HG02840 (cell line): ENCODE results near the gene SMAD7.

Source experiments
- ATAC-seq: cut with Tn5 transposase; IDR thresholded peaks from one replicate; pipeline ENCODE4 v1.9.1; 2021; ENCODE audit warnings: mild to moderate bottlenecking, moderate library complexity, moderate number of reproducible peaks; ENCODE audit not compliant: unreplicated experiment, low FRiP score

The SMAD7 gene, protein sequence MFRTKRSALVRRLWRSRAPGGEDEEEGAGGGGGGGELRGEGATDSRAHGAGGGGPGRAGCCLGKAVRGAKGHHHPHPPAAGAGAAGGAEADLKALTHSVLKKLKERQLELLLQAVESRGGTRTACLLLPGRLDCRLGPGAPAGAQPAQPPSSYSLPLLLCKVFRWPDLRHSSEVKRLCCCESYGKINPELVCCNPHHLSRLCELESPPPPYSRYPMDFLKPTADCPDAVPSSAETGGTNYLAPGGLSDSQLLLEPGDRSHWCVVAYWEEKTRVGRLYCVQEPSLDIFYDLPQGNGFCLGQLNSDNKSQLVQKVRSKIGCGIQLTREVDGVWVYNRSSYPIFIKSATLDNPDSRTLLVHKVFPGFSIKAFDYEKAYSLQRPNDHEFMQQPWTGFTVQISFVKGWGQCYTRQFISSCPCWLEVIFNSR

GRCh38 chr18:48950536-48951447, at the start of gene SMAD7:
Gene SMAD7, minus strand, starts transcription at chr18:48950965. Its CDS starts 541 bp downstream, at chr18:48950424.
- ATAC-seq: no peak

GRCh38 chr18:48999569-48999968, 48.8 kb upstream of the SMAD7 start:
- ATAC-seq: no peak

DNA sequence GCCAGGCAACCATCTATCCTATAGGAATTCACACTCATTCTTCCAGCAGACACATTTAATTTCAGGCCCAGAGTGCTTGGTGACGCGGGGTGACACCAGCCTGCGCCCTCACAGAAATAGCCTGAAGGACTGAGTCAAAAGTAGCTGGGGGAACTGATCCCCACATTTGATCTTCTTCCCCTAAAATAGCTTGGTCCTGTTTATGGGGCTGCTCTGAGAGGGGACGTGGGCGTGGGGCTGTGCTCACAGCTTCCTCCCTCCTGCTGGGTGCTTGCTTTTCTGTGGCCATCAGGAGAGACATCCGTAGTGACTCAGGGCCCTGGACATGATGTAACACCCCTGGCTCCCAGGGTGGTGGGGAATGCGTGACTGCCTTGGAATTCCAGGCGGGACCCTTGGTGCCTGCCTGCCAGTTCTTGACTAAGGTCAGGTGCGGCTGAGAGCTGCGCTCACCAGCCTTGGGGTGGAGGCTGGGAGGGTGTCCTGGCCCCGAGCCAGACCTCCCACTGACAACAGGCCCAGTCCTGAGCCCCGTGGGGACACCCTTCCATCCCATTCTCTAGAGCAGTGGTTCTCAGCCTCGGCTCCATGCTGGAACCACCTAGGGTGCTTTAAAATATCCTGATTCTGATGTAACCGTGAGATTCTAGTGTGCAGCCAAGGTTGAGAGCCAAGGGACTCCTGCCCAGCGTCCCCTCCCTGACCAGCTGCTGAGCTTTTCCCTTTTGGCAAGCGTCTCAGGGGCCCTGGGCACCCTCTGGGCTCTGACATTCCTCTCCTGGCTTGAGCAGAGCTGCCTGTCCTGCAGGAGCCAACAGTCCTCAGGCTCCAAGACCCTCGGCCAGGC, 47.4 kb upstream of the SMAD7 start:
- no peak for ATAC-seq

DNA sequence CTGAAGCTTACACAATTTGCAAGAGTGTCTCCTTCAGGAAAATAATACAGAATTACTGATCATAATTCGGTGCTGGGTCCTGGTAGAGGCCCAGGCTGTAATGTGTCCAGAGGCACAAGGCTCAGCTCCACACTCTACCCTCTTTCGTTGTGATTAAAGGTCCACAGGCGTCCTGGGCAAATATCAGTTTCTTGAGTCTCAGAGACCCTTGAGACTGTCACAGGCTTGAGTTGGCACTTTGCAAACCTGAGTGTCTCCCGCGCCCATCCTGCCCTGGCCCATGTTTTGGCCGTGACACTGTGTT, 46.9 kb upstream of the SMAD7 start:
- no peak for ATAC-seq

DNA sequence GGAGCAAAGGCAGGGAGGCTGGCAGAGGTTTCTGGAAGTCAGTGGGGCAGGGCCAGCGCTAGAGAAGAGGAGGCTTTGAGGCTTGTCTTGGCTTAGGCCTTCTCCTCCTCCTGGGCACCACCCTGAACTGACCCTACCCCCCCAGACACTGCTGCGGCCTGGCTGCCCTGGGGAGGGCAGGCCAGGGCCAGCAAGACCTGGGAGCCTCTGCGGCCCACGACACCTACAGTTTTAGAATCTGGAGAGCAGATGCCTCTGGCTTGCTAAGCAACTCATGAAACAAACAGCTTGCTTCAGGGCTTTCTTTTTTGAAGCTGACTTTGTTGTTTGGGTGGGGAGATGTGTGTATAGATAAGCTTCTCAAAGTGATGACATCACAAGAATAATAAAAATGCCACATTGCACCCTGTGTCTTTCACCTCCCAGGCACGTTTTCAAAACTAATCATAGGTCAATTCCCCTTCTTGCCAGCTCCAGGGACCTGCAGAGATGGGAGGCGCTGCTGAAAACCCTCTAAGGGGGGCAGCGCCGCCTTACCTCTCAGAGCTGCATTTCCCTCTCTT, 46.2 kb upstream of the SMAD7 start:
- ATAC-seq: no peak

- ATAC-seq: no peak
Observed at GRCh38 chr18:48996041-48996440, 45.3 kb upstream of the SMAD7 start.

- ATAC-seq: no peak
Observed at GRCh38 chr18:48994926-48995835, 44.4 kb upstream of the SMAD7 start.

DNA sequence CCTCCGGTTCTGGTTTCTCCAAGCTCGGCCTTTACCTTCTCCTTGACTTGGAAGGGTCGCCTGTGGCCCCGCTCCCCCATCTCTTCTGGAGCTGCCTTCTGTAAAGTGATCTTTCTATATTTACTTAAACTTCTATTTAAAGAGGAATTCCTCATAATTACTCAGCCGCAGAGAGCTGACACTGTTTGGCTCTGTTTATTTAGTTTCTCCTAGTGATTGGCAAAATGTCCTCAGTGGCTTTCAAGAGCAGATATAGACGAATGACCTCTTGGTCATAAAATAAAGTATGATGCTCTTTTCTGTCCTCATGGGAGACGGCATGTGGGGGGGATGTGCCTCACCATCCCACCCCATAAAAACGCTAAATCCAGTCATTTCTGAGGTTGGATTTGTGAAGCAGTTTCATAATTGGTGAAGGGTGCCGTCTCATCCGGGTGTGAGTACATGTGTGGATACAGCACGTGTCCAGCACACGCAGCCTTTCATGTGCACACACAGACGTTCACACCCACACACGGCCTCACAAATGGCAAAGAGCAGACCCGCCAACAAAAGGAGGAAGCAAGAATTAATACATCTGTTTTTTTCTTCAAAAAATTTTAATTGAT, 43.4 kb upstream of the SMAD7 start:
- ATAC-seq: no peak

DNA sequence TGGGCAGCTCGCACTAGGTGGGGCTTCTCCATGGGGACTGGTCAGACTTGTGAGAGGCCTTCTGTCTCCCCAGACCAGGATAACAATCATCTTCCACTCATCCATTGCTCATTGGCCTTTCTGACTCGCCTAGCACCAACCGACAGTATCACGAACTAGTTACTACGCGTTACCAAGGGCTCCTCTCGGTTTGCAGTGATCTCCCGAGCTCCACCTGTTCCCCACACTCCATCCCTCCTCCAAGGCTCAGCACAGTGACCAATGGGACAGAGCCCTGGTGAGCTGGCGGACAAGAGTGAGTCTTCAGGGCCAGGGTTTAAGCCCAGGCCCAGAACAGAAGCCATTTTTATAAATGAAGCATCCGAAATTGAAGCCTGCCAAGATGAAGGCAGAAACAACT, 42.8 kb upstream of the SMAD7 start:
- ATAC-seq: no peak

GRCh38 chr18:48992791-48993555, 42.2 kb upstream of the SMAD7 start:
- ATAC-seq: no peak

GRCh38 chr18:48992133-48992532, 41.4 kb upstream of the SMAD7 start:
- no peak for ATAC-seq

DNA sequence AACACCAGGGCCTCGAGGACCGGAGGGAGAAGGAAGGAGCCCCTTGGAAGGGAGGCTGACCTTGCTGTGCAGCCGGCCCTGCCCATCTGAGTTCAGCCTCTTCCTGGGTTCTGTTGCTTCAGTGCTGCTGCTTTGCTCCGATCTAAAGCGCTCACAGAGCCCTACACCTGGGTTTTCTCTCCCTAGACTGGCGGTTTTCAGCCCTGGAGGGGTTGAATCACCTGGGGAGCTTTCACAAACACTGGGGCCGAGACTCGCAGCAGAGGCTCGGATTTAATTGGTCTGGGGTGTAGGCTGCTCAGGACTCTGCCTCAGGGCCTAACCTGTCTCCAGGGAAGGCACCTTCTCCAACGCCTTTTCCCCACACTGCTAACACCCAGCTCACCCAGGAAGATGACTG, 40.9 kb upstream of the SMAD7 start:
- no peak for ATAC-seq

DNA sequence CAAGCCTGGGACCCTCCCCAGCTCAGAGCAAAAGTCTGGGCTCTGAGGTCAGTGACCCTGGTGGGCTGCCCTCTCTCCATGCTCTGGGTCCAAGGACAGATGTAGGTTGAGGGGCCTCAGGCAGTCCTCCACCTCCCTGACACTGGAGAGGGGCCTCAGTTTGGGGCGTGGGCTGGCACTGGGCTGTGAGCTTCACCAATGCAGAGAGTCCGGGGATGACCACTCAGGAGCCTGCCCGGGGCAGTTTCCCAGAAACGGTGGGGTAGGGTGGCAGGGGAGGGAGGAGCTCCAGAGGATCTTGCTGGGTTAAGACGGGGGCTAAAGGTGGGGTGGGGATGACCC, 40.5 kb upstream of the SMAD7 start:
- ATAC-seq: no peak

DNA sequence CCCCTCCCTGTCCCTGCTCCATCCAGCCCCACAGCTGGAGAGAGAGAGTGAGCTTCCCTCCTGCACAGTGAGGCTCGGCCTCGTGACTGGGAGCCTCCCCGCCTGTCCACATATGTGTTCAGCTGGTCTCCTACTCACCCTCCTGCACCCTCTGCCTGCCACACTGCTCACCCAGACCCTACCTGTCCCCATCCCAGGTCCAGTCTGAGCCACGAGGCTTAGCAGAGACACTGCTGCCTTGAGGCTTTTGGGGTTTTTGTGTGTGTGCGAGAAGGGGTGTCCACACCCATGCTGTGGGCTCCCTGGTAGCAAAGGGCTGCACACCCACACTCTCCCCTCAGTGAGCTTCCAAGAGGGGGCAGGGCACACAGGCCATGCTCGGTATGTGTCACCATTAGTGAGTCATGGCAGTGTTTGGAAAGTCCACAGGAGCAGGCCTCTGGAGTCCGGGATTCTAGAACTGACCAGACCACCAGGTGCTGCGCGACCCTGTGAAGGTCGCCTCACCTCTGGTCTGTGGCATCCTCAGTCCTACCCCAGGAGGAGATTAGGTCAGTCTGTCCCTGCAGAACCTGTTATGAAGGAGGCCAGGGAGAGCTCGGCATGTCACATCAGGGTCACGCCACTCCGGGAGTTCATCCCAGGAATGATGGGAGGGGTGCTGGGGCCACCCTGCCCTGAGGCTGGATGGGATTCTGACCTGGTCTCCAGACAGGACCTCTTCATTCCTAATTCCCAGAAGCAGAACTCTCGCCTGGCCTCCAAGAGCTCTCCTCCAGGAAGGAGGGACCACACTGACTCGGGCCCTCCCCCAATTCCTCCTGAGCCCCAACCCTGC, 39.9 kb upstream of the SMAD7 start:
- no peak for ATAC-seq

GRCh38 chr18:48989304-48990303, 38.8 kb upstream of the SMAD7 start:
- no peak for ATAC-seq
